Naive B cell (primary cell): Measurements from ENCODE around the gene AFAP1. TPM values are rescaled to one million over a fixed set of nuclear protein-coding genes. Genes with fewer than 3 reads are reported as not detected.

ENCODE experiments used
- ATAC-seq, 2 donors: fragments of 150-1000 bp; cut with Tn5 transposase; 2 replicates each; pipeline ENCODE4 v1.10.0; 2021; ENCODE audit warnings: low read depth in 2 of 2, mild to moderate bottlenecking in 2 of 2, moderate library complexity in 2 of 2
- DNase-seq: peaks from one replicate; pipeline ENCODE4 v3.0.0; 2022
- H3K27ac Mint-ChIP-seq, 6 donors: one replicate each; pipeline ENCODE4 v1.8.0; 2020 to 2022; ENCODE audit warnings: mild to moderate bottlenecking in 6 of 6, mixed read lengths in 6 of 6, moderate library complexity in 5 of 6, inconsistent platforms in 2 of 6
- H3K27me3 Mint-ChIP-seq, 3 donors: one replicate each; pipeline ENCODE4 v1.8.0; 2021 to 2022; ENCODE audit warnings: mixed read lengths in 3 of 3, mild to moderate bottlenecking in 1 of 3
- H3K36me3 Mint-ChIP-seq, 2 donors: one replicate each; pipeline ENCODE4 v1.8.0; 2020 to 2022; ENCODE audit warnings: mixed read lengths in 2 of 2, inconsistent platforms in 1 of 2, mild to moderate bottlenecking in 1 of 2
- H3K4me1 Mint-ChIP-seq, 3 donors: one replicate each; pipeline ENCODE4 v1.8.0; 2020 to 2022; ENCODE audit warnings: mixed read lengths in 3 of 3, inconsistent platforms in 1 of 3, mild to moderate bottlenecking in 1 of 3, moderate library complexity in 1 of 3
- H3K4me3 Mint-ChIP-seq, 8 donors: one replicate each; pipeline ENCODE4 v1.8.0; 2020 to 2022; ENCODE audit warnings: mild to moderate bottlenecking in 8 of 8, mixed read lengths in 8 of 8, moderate library complexity in 8 of 8, inconsistent platforms in 2 of 8
- H3K9me3 Mint-ChIP-seq, 7 donors: one replicate each; pipeline ENCODE4 v1.8.0; 2020 to 2022; ENCODE audit warnings: mixed read lengths in 7 of 7, mild to moderate bottlenecking in 5 of 7, inconsistent platforms in 2 of 7, moderate library complexity in 1 of 7
- polyA plus RNA-seq, 6 donors: library from polyadenylated mRNA; unstranded; fragments of 300-500 nt; fragmentation: Illumina TruSeq; gene quantifications; one replicate each; pipeline ENCODE4 v1.2.3, GENCODE V29; 2021; ENCODE audit warnings: low read depth in 6 of 6

Gene AFAP1
- not detected for polyA plus RNA-seq

GRCh38 chr4:7939377-7940108 is at the start of gene AFAP1:
Gene AFAP1, minus strand, starts transcription at chr4:7939861. Its CDS starts 67,783 bp downstream, at chr4:7872078.
- H3K4me3 Mint-ChIP-seq, result peak within 1 kb of the TSS; percentile 4 to 78 (median 56)
- ATAC-seq (peak; percentile 87 to 89), DNase-seq (peak; percentile 57)
- H3K27me3 Mint-ChIP-seq, result peaks cover 44 to 71% (median 56%) of the 10 kb centered on the region in 3 donors
- no peaks in the 10 kb centered on the region for H3K36me3 Mint-ChIP-seq
- peaks cover 0 to 13% (median 2%) of the 10 kb centered on the region in 7 donors for H3K9me3 Mint-ChIP-seq
- H3K4me1 Mint-ChIP-seq, result peaks cover 0 to 11% (median 9%) of the 10 kb centered on the region in 3 donors
- H3K27ac Mint-ChIP-seq, result peak within 1 kb of the TSS in 1 of 6 donors; percentile 38

GRCh38 chr4:7988437-7988836 is 48.8 kb upstream of the AFAP1 start:
- no peak for DNase-seq
- H3K27ac Mint-ChIP-seq, result no peak overlapping the region
- H3K36me3 Mint-ChIP-seq, result peaks cover 7 to 8% of the 10 kb centered on the region in 2 donors
- peaks cover 9 to 26% (median 18%) of the 10 kb centered on the region in 7 donors for H3K9me3 Mint-ChIP-seq
- peaks cover 0 to 6% (median 4%) of the 10 kb centered on the region in 3 donors for H3K4me1 Mint-ChIP-seq
- H3K27me3 Mint-ChIP-seq, result peaks cover 0 to 42% (median 15%) of the 10 kb centered on the region in 3 donors
- H3K4me3 Mint-ChIP-seq, result no peak overlapping the region
- ATAC-seq, result no peak

GRCh38 chr4:7987148-7987989 is 47.7 kb upstream of the AFAP1 start:
- peak; percentile 6 for DNase-seq
- H3K4me3 Mint-ChIP-seq, result no peak overlapping the region
- peaks cover 0 to 6% (median 4%) of the 10 kb centered on the region in 3 donors for H3K4me1 Mint-ChIP-seq
- peak in 1 of 2 donors; percentile 38 for ATAC-seq
- H3K27ac Mint-ChIP-seq, result no peak overlapping the region
- H3K9me3 Mint-ChIP-seq, result peaks cover 9 to 26% (median 18%) of the 10 kb centered on the region in 7 donors
- H3K27me3 Mint-ChIP-seq, result peaks cover 4 to 47% (median 21%) of the 10 kb centered on the region in 3 donors
- H3K36me3 Mint-ChIP-seq, result peaks cover 7 to 8% of the 10 kb centered on the region in 2 donors

GRCh38 chr4:7985891-7986441 is 46.3 kb upstream of the AFAP1 start:
- peaks cover 6 to 8% of the 10 kb centered on the region in 2 donors for H3K36me3 Mint-ChIP-seq
- peaks cover 9 to 24% (median 17%) of the 10 kb centered on the region in 7 donors for H3K9me3 Mint-ChIP-seq
- peak overlapping the region in 1 of 8 donors; percentile 71 for H3K4me3 Mint-ChIP-seq
- H3K27ac Mint-ChIP-seq, result peak overlapping the region in 1 of 6 donors; percentile 33
- no peak for DNase-seq
- H3K27me3 Mint-ChIP-seq, result peaks cover 4 to 52% (median 9%) of the 10 kb centered on the region in 3 donors
- ATAC-seq, result no peak
- H3K4me1 Mint-ChIP-seq, result peaks cover 0 to 6% (median 4%) of the 10 kb centered on the region in 3 donors

- Mint-ChIP-seq H3K4me1 (peaks cover 0 to 6% (median 4%) of the 10 kb centered on the region in 3 donors), H3K4me3 (no peak overlapping the region), H3K27ac (no peak overlapping the region), H3K9me3 (peaks cover 4 to 15% (median 12%) of the 10 kb centered on the region in 7 donors), H3K27me3 (peaks cover 4 to 43% (median 9%) of the 10 kb centered on the region in 3 donors), H3K36me3 (peaks cover 0 to 8% of the 10 kb centered on the region in 2 donors)
- ATAC-seq (no peak), DNase-seq (no peak)
Observed at GRCh38 chr4:7985072-7985471, 45.4 kb upstream of the AFAP1 start.

- ATAC-seq (no peak), DNase-seq (no peak)
- Mint-ChIP-seq H3K4me1 (peaks cover 0 to 6% (median 4%) of the 10 kb centered on the region in 3 donors), H3K36me3 (peaks cover 0 to 2% of the 10 kb centered on the region in 2 donors), H3K9me3 (peaks cover under 1 to 8% (median 6%) of the 10 kb centered on the region in 7 donors), H3K4me3 (no peak overlapping the region), H3K27me3 (peaks cover 4 to 41% (median 15%) of the 10 kb centered on the region in 3 donors), H3K27ac (no peak overlapping the region)
Observed at GRCh38 chr4:7984286-7984925, 44.7 kb upstream of the AFAP1 start.

- Mint-ChIP-seq H3K27me3 (peaks cover 4 to 40% (median 17%) of the 10 kb centered on the region in 3 donors), H3K4me1 (peaks cover 0 to 6% (median 4%) of the 10 kb centered on the region in 3 donors), H3K36me3 (no peaks in the 10 kb centered on the region), H3K4me3 (no peak overlapping the region), H3K27ac (peak overlapping the region in 1 of 6 donors; percentile 69), H3K9me3 (peaks cover 0 to 6% (median 1%) of the 10 kb centered on the region in 7 donors)
- ATAC-seq (no peak), DNase-seq (no peak)
Observed at GRCh38 chr4:7983296-7983695, 43.6 kb upstream of the AFAP1 start.

- H3K4me3 Mint-ChIP-seq, result no peak overlapping the region
Observed at GRCh38 chr4:7981738-7982394, 42.2 kb upstream of the AFAP1 start.

GRCh38 chr4:7980036-7980435 is 40.4 kb upstream of the AFAP1 start:
- Mint-ChIP-seq H3K36me3 (no peaks in the 10 kb centered on the region), H3K27ac (no peak overlapping the region), H3K27me3 (peaks cover 7 to 28% (median 17%) of the 10 kb centered on the region in 3 donors), H3K4me1 (no peaks in the 10 kb centered on the region), H3K4me3 (no peak overlapping the region), H3K9me3 (peaks cover 0 to 2% (median 0%) of the 10 kb centered on the region in 7 donors)
- ATAC-seq (no peak), DNase-seq (no peak)

More at GRCh38 chr4:7981738-7982394, 42.2 kb upstream of the AFAP1 start:
- H3K36me3 Mint-ChIP-seq, result no peaks in the 10 kb centered on the region
- ATAC-seq, result no peak
- peaks cover 0 to 6% (median 4%) of the 10 kb centered on the region in 3 donors for H3K4me1 Mint-ChIP-seq
- peak overlapping the region in 1 of 6 donors; percentile 59 for H3K27ac Mint-ChIP-seq
- peaks cover 4 to 40% (median 17%) of the 10 kb centered on the region in 3 donors for H3K27me3 Mint-ChIP-seq
- no peak for DNase-seq
- no peaks in the 10 kb centered on the region for H3K9me3 Mint-ChIP-seq

- H3K27ac Mint-ChIP-seq, result no peak overlapping the region
- no peak for DNase-seq
- H3K27me3 Mint-ChIP-seq, result peaks cover 7 to 26% (median 17%) of the 10 kb centered on the region in 3 donors
- H3K4me1 Mint-ChIP-seq, result no peaks in the 10 kb centered on the region
- H3K4me3 Mint-ChIP-seq, result no peak overlapping the region
- H3K36me3 Mint-ChIP-seq, result no peaks in the 10 kb centered on the region
- H3K9me3 Mint-ChIP-seq, result peaks cover 0 to 2% (median 0%) of the 10 kb centered on the region in 7 donors
- no peak for ATAC-seq
Observed at GRCh38 chr4:7979652-7979968, 39.9 kb upstream of the AFAP1 start.

- no peak for ATAC-seq
- DNase-seq, result no peak
- Mint-ChIP-seq H3K9me3 (peaks cover 0 to 2% (median 0%) of the 10 kb centered on the region in 7 donors), H3K27ac (peak overlapping the region in 1 of 6 donors; percentile 19), H3K4me1 (no peaks in the 10 kb centered on the region), H3K36me3 (no peaks in the 10 kb centered on the region), H3K27me3 (peaks cover 7 to 21% (median 17%) of the 10 kb centered on the region in 3 donors), H3K4me3 (no peak overlapping the region)
Observed at GRCh38 chr4:7978907-7979651, 39.4 kb upstream of the AFAP1 start.

GRCh38 chr4:7978489-7978888 is 38.8 kb upstream of the AFAP1 start:
- Mint-ChIP-seq H3K4me1 (no peaks in the 10 kb centered on the region), H3K9me3 (peaks cover 0 to 2% (median 0%) of the 10 kb centered on the region in 7 donors), H3K27ac (no peak overlapping the region), H3K36me3 (no peaks in the 10 kb centered on the region), H3K27me3 (peaks cover 7 to 17% (median 15%) of the 10 kb centered on the region in 3 donors), H3K4me3 (no peak overlapping the region)
- no peak for ATAC-seq
- no peak for DNase-seq
